H9 (cell line): ENCODE measurements around the gene PLK3. TPM values are rescaled to one million over a fixed set of nuclear protein-coding genes. Genes with fewer than 3 reads are reported as not detected.

Source experiments
- DNase-seq: peaks from one replicate; pipeline ENCODE4 v3.0.0-alpha.2; 2017
- H2AFZ ChIP-seq: one replicate; pipeline ENCODE4 v1.6.1; 2013; ENCODE audit warnings: mild to moderate bottlenecking, low read length, control low read depth, moderate library complexity
- H2AK5ac ChIP-seq: 2 replicates; pipeline ENCODE4 v1.6.1; 2013; ENCODE audit warnings: low read length, control low read depth, mixed read lengths; ENCODE audit not compliant: insufficient read length
- H2BK120ac ChIP-seq: one replicate; pipeline ENCODE4 v1.6.1; 2013; ENCODE audit warnings: low read depth, mild to moderate bottlenecking, low read length, control low read depth, inconsistent platforms; ENCODE audit not compliant: poor library complexity, severe bottlenecking
- H2BK12ac ChIP-seq: 2 replicates; pipeline ENCODE4 v1.6.1; 2013; ENCODE audit warnings: low read length, control low read depth, mixed read lengths, low read depth; ENCODE audit not compliant: insufficient read length
- H2BK15ac ChIP-seq: 2 replicates; pipeline ENCODE4 v1.6.1; 2013; ENCODE audit warnings: low read depth, low read length, control low read depth
- H2BK20ac ChIP-seq: one replicate; pipeline ENCODE4 v1.6.1; 2013; ENCODE audit warnings: low read depth, mild to moderate bottlenecking, low read length, control low read depth, inconsistent platforms; ENCODE audit not compliant: poor library complexity, severe bottlenecking
- H2BK5ac ChIP-seq: 2 replicates; pipeline ENCODE4 v1.6.1; 2013; ENCODE audit warnings: low read length, control low read depth, mixed read lengths; ENCODE audit not compliant: insufficient read length
- H3K14ac ChIP-seq: 2 replicates; pipeline ENCODE4 v1.6.1; 2013; ENCODE audit warnings: low read length, control low read depth; ENCODE audit not compliant: insufficient read depth
- H3K18ac ChIP-seq: 2 replicates; pipeline ENCODE4 v1.6.1; 2013; ENCODE audit warnings: low read depth, mild to moderate bottlenecking, mixed read lengths, low read length, control low read depth; ENCODE audit not compliant: insufficient read length
- H3K23ac ChIP-seq: 2 replicates; pipeline ENCODE4 v1.6.1; 2013; ENCODE audit warnings: low read length, control low read depth, mixed read lengths, low read depth; ENCODE audit not compliant: insufficient read length
- H3K23me2 ChIP-seq: 2 replicates; pipeline ENCODE4 v1.6.1; 2013; ENCODE audit warnings: low read depth, mild to moderate bottlenecking, mixed read lengths, low read length, control low read depth; ENCODE audit not compliant: insufficient read length, poor library complexity, severe bottlenecking
- H3K27ac ChIP-seq: 2 replicates; pipeline ENCODE4 v1.5.1; 2013; ENCODE audit warnings: low read length, control low read depth, mixed read lengths, low read depth; ENCODE audit not compliant: insufficient read length
- H3K27me3 ChIP-seq: 2 replicates; pipeline ENCODE4 v1.6.1; 2013; ENCODE audit warnings: low read length, control low read depth, inconsistent platforms; ENCODE audit not compliant: insufficient read depth
- H3K4ac ChIP-seq: 2 replicates; pipeline ENCODE4 v1.6.1; 2013; ENCODE audit warnings: low read depth, mild to moderate bottlenecking, control low read depth, inconsistent platforms, low read length, moderate library complexity
- H3K4me1 ChIP-seq: 2 replicates; pipeline ENCODE4 v1.6.1; 2013; ENCODE audit warnings: low read length, control low read depth, inconsistent platforms; ENCODE audit not compliant: insufficient read depth
- H3K4me2 ChIP-seq: 2 replicates; pipeline ENCODE4 v1.6.1; 2013; ENCODE audit warnings: low read length, control low read depth, mixed read lengths; ENCODE audit not compliant: insufficient read length, insufficient read depth
- H3K56ac ChIP-seq: 2 replicates; pipeline ENCODE4 v1.6.1; 2013; ENCODE audit warnings: low read depth, mild to moderate bottlenecking, mixed read lengths, low read length, control low read depth; ENCODE audit not compliant: insufficient read length
- H3K79me1 ChIP-seq: 2 replicates; pipeline ENCODE4 v1.6.1; 2013; ENCODE audit warnings: low read depth, mild to moderate bottlenecking, moderate library complexity, low read length, control low read depth, inconsistent platforms; ENCODE audit not compliant: insufficient read depth, poor library complexity, severe bottlenecking
- H3K79me2 ChIP-seq: 2 replicates; pipeline ENCODE4 v1.6.1; 2013; ENCODE audit warnings: low read length, control low read depth, inconsistent platforms; ENCODE audit not compliant: insufficient read depth
- H3K9ac ChIP-seq: 2 replicates; pipeline ENCODE4 v1.6.1; 2013; ENCODE audit warnings: low read length, control low read depth, mixed read lengths; ENCODE audit not compliant: insufficient read length; ENCODE audit errors: extremely low read depth
- H3K9me3 ChIP-seq: one replicate; pipeline ENCODE4 v1.6.1; 2013; ENCODE audit warnings: low read depth, low read length, inconsistent platforms; ENCODE audit not compliant: control insufficient read depth
- H3T11ph ChIP-seq: one replicate; pipeline ENCODE4 v1.6.1; 2013; ENCODE audit warnings: mild to moderate bottlenecking, low read length, control low read depth, inconsistent platforms
- H4K20me1 ChIP-seq: one replicate; pipeline ENCODE4 v1.6.1; 2013; ENCODE audit not compliant: control insufficient read depth, insufficient read length, insufficient read depth
- H4K5ac ChIP-seq: 2 replicates; pipeline ENCODE4 v1.6.1; 2013; ENCODE audit warnings: low read depth, mild to moderate bottlenecking, mixed read lengths, low read length, control low read depth; ENCODE audit not compliant: insufficient read length
- H4K8ac ChIP-seq: replicated peaks from 2 replicates; pipeline ENCODE4 v1.6.1; 2013; ENCODE audit warnings: low read length, control low read depth, mixed read lengths, low read depth; ENCODE audit not compliant: insufficient read length
- H4K91ac ChIP-seq: 2 replicates; pipeline ENCODE4 v1.6.1; 2013; ENCODE audit warnings: low read depth, mild to moderate bottlenecking, moderate library complexity, mixed read lengths, low read length, control low read depth; ENCODE audit not compliant: insufficient read length
- H3K27ac Mint-ChIP-seq, 3 experiments: 2 replicates in 2 of 3; 3 replicates in 1 of 3; pipeline ENCODE4 v1.8.0; 2020 to 2021; ENCODE audit warnings: mixed read lengths in 3 of 3, mild to moderate bottlenecking in 1 of 3, moderate library complexity in 1 of 3
- H3K27me3 Mint-ChIP-seq: 2 replicates; pipeline ENCODE4 v1.8.0; 2021; ENCODE audit warnings: low read depth, mild to moderate bottlenecking, moderate library complexity, mixed read lengths
- H3K36me3 Mint-ChIP-seq, 3 experiments: 2 replicates in 2 of 3; 3 replicates in 1 of 3; pipeline ENCODE4 v1.8.0; 2020 to 2021; ENCODE audit warnings: low read depth in 3 of 3, mixed read lengths in 3 of 3; ENCODE audit not compliant: insufficient read depth in 1 of 3
- H3K4me1 Mint-ChIP-seq, 2 experiments: 2 replicates each; pipeline ENCODE4 v1.8.0; 2020; ENCODE audit warnings: mixed read lengths in 2 of 2
- H3K4me3 Mint-ChIP-seq, 2 experiments: 2 replicates in 1 of 2; 3 replicates in 1 of 2; pipeline ENCODE4 v1.8.0; 2020 to 2021; ENCODE audit warnings: mild to moderate bottlenecking in 2 of 2, mixed read lengths in 2 of 2, moderate library complexity in 1 of 2
- H3K9me3 Mint-ChIP-seq, 2 experiments: 2 replicates in 1 of 2; 3 replicates in 1 of 2; pipeline ENCODE4 v1.8.0; 2020; ENCODE audit warnings: mild to moderate bottlenecking in 2 of 2, mixed read lengths in 2 of 2, moderate library complexity in 1 of 2
- WGBS: extraction: QIAGEN DNeasy Blood & Tissue Kit; methylation state at CpG from one replicate; pipeline ENCODE4 v1.1.7; 2013; ENCODE audit warnings: missing lambda C conversion rate, low lambda C conversion rate, mixed read lengths; ENCODE audit not compliant: insufficient read length; ENCODE audit errors: extremely low coverage; 5-methylcytosine and 5-hydroxymethylcytosine counted together
- total RNA-seq: library from RNA; stranded (reverse); gene quantifications from 2 replicates; pipeline ENCODE4 v1.2.1, GENCODE V29; 2021
- TF ChIP-seq, protein P1 (sequence below): fragments of 200-600 bp; sonication (generic); conservative IDR thresholded peaks from 3 replicates; pipeline ENCODE4 v1.8.0; 2021; ENCODE audit warnings: antibody characterized with exemption, mild to moderate bottlenecking

PLK3 gene
- total RNA-seq, 1 experiment from 2014 or later, result 14.7 TPM

DNA sequence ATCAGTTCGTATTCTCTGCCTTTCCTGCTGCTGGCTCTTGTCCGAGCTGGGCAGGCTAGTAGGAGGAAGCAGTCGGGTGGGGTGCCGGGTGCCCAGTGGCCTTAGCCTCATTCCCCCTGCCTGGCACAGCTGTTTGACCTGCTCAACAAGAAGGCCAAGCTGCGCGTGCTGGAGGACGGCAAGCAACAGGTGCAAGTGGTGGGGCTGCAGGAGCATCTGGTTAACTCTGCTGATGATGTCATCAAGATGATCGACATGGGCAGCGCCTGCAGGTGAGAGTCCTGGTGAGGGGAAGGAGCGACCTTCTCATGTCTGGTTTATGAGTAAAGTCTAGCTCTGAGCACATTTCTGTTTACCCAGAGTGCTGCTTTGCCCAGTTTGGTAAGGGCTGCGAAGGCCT is 41.1 kb upstream of the PLK3 start:
- Histone ChIP-seq H3K4ac (no peak overlapping the region), H3K27ac (no peak overlapping the region), H3K27me3 (no peaks in the 10 kb centered on the region), H3K9me3 (no peaks in the 10 kb centered on the region), H2AFZ (no peak overlapping the region), H2BK5ac (no peak overlapping the region), H4K20me1 (no peaks in the 10 kb centered on the region), H3T11ph (no peak overlapping the region), H3K79me1 (no peaks in the 10 kb centered on the region), H2BK20ac (no peak overlapping the region), H3K4me2 (no peak overlapping the region), H4K5ac (no peak overlapping the region), H2AK5ac (no peak overlapping the region), H2BK15ac (no peak overlapping the region), H2BK12ac (no peak overlapping the region), H3K18ac (no peak overlapping the region), H3K9ac (no peak overlapping the region), H3K56ac (no peak overlapping the region), H3K79me2 (no peaks in the 10 kb centered on the region), H3K14ac (no peak overlapping the region), H4K91ac (no peak overlapping the region), H2BK120ac (no peak overlapping the region), H3K4me1 (no peaks in the 10 kb centered on the region), H3K23ac (no peak overlapping the region), H3K23me2 (no peaks in the 10 kb centered on the region), H4K8ac (no peak overlapping the region)
- no CpG with 5 or more reads among the region's 11 CpGs for WGBS
- DNase-seq, result no peak
- Mint-ChIP-seq H3K9me3 (no peaks in the 10 kb centered on the region; a peak in 1 of 5 replicates), H3K4me1 (no peaks in the 10 kb centered on the region), H3K27me3 (no peaks in the 10 kb centered on the region), H3K4me3 (no peak overlapping the region), H3K36me3 (peaks cover 66 to 94% (median 92%) of the 10 kb centered on the region in 3 experiments), H3K27ac (no peak overlapping the region; a peak in 1 of 7 replicates)
- TF ChIP-seq, protein P1, sequence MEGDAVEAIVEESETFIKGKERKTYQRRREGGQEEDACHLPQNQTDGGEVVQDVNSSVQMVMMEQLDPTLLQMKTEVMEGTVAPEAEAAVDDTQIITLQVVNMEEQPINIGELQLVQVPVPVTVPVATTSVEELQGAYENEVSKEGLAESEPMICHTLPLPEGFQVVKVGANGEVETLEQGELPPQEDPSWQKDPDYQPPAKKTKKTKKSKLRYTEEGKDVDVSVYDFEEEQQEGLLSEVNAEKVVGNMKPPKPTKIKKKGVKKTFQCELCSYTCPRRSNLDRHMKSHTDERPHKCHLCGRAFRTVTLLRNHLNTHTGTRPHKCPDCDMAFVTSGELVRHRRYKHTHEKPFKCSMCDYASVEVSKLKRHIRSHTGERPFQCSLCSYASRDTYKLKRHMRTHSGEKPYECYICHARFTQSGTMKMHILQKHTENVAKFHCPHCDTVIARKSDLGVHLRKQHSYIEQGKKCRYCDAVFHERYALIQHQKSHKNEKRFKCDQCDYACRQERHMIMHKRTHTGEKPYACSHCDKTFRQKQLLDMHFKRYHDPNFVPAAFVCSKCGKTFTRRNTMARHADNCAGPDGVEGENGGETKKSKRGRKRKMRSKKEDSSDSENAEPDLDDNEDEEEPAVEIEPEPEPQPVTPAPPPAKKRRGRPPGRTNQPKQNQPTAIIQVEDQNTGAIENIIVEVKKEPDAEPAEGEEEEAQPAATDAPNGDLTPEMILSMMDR, result no peak
